Measurements from ENCODE around the gene EZH2.
A peak's percentile ranks its signal among the peaks of the same experiment; 100 is the strongest.

The EZH2 gene

GRCh38 chr7:148884049-148884298, at the start of gene EZH2:
EZH2 (minus strand) TSS chr7:148884291; CDS start chr7:148847298, 36,993 bp downstream.
- DNase-seq, result no peak

GRCh38 chr7:148931470-148931869, 47.4 kb upstream of the EZH2 start:
- no peak for DNase-seq

- no peak for DNase-seq
These were observed 46.2 kb upstream of the EZH2 start for GRCh38 chr7:148930335-148930734.

GRCh38 chr7:148929176-148929575, 45.1 kb upstream of the EZH2 start:
- no peak for DNase-seq

- peak; percentile 38 for DNase-seq
These were observed 43.3 kb upstream of the EZH2 start for GRCh38 chr7:148927123-148928045.

- DNase-seq, result no peak
These were observed 41.7 kb upstream of the EZH2 start for GRCh38 chr7:148925836-148926235.

- no peak for DNase-seq
These were observed 39.9 kb upstream of the EZH2 start for GRCh38 chr7:148924011-148924410.

GRCh38 chr7:148921806-148922205, 37.7 kb upstream of the EZH2 start:
- no peak for DNase-seq

GRCh38 chr7:148921189-148921588, 37.1 kb upstream of the EZH2 start:
- no peak for DNase-seq

- no peak for DNase-seq
These were observed 35.8 kb upstream of the EZH2 start for GRCh38 chr7:148919859-148920258.

GRCh38 chr7:148918058-148918596, 34.0 kb upstream of the EZH2 start:
- DNase-seq, result no peak

GRCh38 chr7:148916186-148916585, 32.1 kb upstream of the EZH2 start:
- no peak for DNase-seq

GRCh38 chr7:148915211-148915610, 31.1 kb upstream of the EZH2 start:
- no peak for DNase-seq

- DNase-seq, result no peak
These were observed 30.2 kb upstream of the EZH2 start for GRCh38 chr7:148914208-148914777.

GRCh38 chr7:148912758-148913541, 28.9 kb upstream of the EZH2 start:
- no peak for DNase-seq

- no peak for DNase-seq
These were observed 28.1 kb upstream of the EZH2 start for GRCh38 chr7:148912151-148912550.

- no peak for DNase-seq
These were observed 27.5 kb upstream of the EZH2 start for GRCh38 chr7:148911626-148912025.

GRCh38 chr7:148909568-148909967, 25.5 kb upstream of the EZH2 start:
- no peak for DNase-seq

- DNase-seq, result no peak
These were observed 22.8 kb upstream of the EZH2 start for GRCh38 chr7:148906707-148907498.

- peak; percentile 23 for DNase-seq
These were observed 21.1 kb upstream of the EZH2 start for GRCh38 chr7:148905093-148905666.

GRCh38 chr7:148903504-148903903, 19.4 kb upstream of the EZH2 start:
- DNase-seq, result no peak

- DNase-seq, result no peak
These were observed 17.1 kb upstream of the EZH2 start for GRCh38 chr7:148901178-148901577.
